ENCODE results near the gene ARSA. TPM values are rescaled to one million over a fixed set of nuclear protein-coding genes. Genes with fewer than 3 reads are reported as not detected.
"Not testable (repeated sequence)": the region's sequence is repeated elsewhere in the genome, so short reads cannot be mapped to it uniquely, and the experiment has no call there.

ARSA gene
- total RNA-seq (2014; rRNA removed; shearing (Covaris generic)), result 12.5 and 16.0 TPM in 2 replicates

DNA sequence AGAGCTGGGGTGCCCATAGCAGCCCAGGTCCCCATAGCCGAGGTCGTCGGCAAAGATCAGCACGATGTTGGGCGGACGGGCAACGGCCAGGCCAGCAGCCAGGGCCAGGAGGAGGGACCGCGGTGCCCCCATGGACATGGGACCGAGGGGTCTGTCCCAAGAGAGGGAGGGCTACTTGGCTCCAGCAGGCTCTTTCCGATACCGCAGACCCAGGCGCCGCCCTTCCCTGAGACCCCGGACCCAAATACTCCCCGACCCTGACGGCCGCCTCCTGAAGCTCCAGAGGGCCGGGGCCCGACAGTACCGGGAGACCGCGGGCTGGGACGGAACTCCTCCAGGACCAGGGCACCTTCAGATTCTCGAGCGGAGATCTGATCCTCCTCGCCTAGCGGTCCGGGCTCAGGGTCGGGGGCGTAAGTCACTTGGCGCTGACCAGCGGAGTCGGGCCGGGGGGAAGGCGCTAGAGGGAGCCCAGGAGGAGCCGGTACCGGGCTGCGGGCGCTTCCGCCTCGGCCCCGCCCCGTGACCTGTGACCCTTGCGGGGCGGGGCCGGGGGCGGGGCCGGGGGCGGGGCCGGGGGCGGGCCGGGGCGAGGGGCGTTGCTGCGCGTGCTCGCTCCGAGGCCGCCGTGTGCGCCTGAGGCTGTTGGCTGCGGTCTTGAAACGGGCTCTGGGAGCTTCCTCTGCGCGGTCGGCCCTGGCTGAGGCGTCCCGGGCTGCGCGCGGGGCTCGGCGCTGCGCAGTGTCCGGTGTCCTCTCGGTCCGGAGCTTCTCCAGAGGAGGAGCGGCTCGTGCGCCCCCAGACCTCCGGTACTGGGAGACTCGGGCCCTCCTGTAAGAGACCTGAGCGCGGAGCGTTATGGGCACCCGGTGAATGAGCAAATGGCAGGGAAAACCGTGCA is at the start of gene ARSA:
TSS of gene ARSA (minus strand) at position 511 of the 901 bp plus-strand sequence. CDS start at position 138, 373 bp downstream.
- DNase-seq (ENCODE audit: low read depth), result peak; percentile 92

- no peak for DNase-seq (ENCODE audit: low read depth)
These were observed 48.9 kb upstream of the ARSA start for GRCh38 chr22:50676661-50677492.

- no peak for DNase-seq (ENCODE audit: low read depth)
These were observed 48.3 kb upstream of the ARSA start for GRCh38 chr22:50676180-50676636.

GRCh38 chr22:50675553-50676179 is 47.7 kb upstream of the ARSA start:
- DNase-seq (ENCODE audit: low read depth), result no peak

GRCh38 chr22:50674606-50675552 is 46.9 kb upstream of the ARSA start:
- DNase-seq (ENCODE audit: low read depth), result peak; percentile 50

DNA sequence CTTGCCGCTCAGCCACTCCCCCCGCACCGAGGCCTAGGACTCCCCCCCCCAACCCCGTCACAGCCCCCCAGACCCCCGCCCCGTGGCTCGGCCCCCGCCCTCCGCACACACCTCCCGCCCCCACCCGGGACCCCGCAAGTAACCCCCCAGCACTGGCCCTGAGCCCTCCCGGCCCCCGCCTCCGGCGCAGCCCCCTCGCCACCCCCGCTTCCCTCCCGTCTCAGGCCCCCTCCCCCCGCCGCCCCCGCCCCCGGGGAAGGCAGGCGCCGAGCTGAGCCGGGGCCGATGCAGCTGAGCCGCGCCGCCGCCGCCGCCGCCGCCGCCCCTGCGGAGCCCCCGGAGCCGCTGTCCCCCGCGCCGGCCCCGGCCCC is 46.2 kb upstream of the ARSA start:
- no peak for DNase-seq (ENCODE audit: low read depth)

GRCh38 chr22:50673231-50674129 is 45.5 kb upstream of the ARSA start:
- no peak for DNase-seq (ENCODE audit: low read depth)

GRCh38 chr22:50672471-50673230 is 44.7 kb upstream of the ARSA start, which contains the start of gene SHANK3:
SHANK3 (plus strand) TSS chr22:50672823.
- no peak for DNase-seq (ENCODE audit: low read depth)

DNA sequence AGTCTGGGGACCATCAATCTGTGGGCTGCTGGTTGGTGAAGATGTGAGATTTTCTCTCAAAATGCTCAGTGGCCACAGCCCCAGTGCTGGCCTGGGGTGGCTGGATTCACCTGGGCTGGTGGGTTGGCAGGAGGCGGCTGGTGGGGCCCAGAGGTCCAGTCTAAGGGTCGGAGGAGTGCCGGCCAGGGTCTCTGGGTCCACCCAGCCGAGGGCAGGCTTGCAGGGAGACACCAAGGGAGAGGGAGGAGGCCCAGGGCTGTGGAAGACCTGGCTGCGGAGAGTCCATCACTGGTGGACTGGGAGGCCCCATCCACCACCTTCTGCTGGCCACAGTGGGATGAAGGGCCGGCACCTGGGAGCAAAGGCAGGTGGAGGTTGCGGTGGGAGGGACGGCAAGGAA is 44.1 kb upstream of the ARSA start:
- no peak for DNase-seq (ENCODE audit: low read depth)

DNA sequence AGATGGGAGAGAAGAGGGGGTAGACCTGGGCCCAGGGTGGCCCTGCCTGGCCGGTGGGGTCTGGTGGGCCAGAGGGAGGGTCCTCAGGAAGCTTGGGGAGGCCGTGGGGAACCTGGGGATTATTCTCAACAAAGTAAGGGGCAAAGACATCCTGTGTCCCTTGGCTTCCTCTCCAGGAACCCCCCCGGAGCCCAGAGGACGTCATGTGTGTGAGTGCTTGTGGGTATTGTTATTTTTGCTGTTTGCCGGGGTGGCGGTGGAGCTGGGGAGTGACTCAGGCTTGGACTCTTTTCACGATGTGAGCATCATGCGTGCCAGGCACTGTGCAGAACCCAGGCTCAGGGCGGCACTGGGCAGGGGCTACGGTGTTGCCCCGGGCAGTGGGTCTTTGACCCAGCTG is 43.7 kb upstream of the ARSA start:
- DNase-seq (ENCODE audit: low read depth), result peak; percentile 34

GRCh38 chr22:50670914-50671538 is 43.1 kb upstream of the ARSA start:
- no peak for DNase-seq (ENCODE audit: low read depth)

DNA sequence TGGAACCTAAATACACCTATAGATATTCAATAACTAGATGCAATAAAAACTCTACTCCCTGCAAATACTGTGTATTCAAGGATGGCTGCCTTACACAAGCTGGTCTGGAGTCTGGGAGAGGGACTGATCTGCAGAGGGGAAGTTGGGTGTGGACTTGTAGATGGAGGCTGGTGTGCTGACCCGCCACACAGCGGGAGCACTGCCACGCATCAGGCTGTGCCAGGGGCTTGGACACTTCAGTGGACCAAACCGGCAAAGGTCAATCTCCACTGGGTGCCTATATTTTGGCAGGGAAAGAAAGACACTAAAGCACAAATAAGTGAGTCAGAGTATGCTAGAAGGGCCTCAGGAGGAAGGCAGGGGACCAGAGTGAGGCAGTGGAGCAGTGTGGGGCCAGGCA is 42.6 kb upstream of the ARSA start:
- no peak for DNase-seq (ENCODE audit: low read depth)

DNA sequence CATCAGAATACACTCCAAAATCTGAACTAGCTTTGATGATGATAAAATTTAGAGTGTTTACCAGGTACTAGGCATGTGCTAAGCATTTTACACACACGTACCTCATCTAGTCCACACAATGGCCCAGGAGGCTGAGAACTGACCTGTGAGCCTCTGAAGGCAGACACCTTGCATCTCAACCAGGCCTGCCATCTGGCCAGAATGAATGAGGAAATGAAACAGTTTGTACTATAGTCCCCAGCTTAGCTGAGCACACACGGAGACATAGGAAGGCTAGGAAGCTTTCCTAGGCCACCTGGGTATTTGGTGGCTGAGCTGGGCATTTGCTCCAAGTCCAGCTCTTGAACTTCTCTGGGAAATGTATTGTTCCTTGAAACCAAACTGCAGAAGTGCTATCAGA is 37.8 kb upstream of the ARSA start:
- DNase-seq (ENCODE audit: low read depth), result no peak

DNA sequence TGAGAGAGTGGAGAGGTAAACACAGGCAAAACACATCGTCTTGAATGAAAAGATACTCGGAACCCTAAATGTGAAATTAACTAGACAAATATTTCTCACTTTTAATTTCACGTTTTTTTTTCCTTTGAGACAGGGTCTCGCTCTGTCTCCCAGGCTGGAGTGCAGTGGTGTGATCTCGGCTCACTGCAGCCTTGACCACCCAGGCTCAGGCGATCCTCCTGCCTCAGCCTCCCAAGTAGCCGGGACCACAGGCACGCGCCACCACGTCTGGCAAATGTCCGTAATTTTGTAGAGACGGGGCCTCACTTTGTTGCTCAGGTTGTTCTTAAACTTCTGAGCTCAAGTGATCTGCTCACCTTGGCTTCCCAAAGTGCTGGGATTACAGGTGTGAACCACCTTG is 37.3 kb upstream of the ARSA start:
- DNase-seq (ENCODE audit: low read depth), result no peak

- DNase-seq (ENCODE audit: low read depth), result no peak
These were observed 32.4 kb upstream of the ARSA start for GRCh38 chr22:50660306-50660705.

- DNase-seq (ENCODE audit: low read depth), result not testable (repeated sequence)
These were observed 31.8 kb upstream of the ARSA start for GRCh38 chr22:50659711-50660110.

- DNase-seq (ENCODE audit: low read depth), result no peak
These were observed 30.0 kb upstream of the ARSA start for GRCh38 chr22:50657925-50658324.
